HG03342 (cell line): ENCODE results near the gene EFCAB5.
"Not testable (repeated sequence)": the region's sequence is repeated elsewhere in the genome, so short reads cannot be mapped to it uniquely, and the experiment has no call there.

Experiments
- ATAC-seq: cut with Tn5 transposase; IDR thresholded peaks from one replicate; pipeline ENCODE4 v1.9.1; 2021; ENCODE audit warnings: mild to moderate bottlenecking, moderate library complexity; ENCODE audit not compliant: unreplicated experiment

Gene EFCAB5

GRCh38 chr17:30002088-30002487, 60.7 kb downstream of the EFCAB5 start:
- ATAC-seq: no peak

GRCh38 chr17:30005709-30006320, 64.4 kb downstream of the EFCAB5 start:
- no peak for ATAC-seq

DNA sequence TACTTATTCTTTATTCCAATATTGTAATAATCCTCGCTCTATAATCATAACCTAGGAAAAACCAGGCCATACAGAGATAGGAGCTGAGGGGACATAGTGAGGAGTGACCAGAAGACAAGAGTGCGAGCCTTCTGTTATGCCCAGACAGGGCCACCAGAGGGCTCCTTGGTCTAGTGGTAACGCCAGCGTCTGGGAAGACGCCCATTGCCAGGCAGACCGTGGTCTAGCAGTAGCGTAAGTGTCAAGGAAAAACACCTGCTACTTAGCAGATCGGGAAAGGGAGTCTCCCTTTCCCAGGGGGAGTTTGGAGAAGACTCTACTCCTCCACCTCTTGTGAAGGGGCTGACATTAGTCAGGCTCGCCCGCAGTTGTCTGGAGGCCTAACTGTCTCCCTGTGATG, 70.5 kb downstream of the EFCAB5 start:
- not testable (repeated sequence) for ATAC-seq

DNA sequence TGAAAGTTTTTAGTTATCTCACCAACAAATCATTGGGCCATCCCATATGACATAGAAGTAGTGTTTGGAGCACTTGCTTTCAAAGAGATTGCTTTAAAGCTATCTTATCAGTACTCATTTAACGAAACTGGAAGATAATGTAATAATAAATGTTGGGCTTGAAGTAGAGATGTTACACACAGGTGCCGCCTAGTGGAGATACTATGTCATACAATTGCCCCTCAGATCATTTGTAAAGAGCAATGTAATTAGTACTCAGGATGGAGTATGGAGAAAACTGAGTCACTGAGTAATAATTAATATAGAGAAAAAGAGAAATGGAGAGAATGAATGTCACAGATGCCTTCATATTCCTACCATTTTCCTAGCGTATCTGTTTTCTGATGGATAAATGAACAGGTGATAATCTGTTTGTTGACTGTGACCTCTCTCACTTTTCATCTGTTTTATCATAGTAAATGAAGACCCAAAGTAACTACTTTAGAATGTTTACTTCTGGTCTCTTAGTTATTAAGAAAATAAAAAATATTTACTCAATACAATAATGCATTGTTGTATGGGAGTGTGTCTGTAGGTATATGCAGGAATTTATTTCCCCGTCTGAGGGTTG, 80.4 kb downstream of the EFCAB5 start:
- ATAC-seq: no peak

DNA sequence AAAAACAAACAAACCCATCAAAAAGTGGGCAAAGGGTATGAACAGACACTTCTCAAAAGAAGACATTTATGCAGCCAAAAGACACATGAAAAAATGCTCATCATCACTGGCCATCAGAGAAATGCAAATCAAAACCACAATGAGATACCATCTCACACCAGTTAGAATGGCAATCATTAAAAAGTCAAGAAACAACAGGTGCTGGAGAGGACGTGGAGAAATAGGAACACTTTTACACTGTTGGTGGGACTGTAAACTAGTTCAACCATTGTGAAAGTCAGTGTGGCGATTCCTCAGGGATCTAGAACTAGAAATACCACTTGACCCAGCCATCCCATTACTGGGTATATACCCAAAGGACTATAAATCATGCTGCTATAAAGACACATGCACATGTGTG, 83.9 kb downstream of the EFCAB5 start:
- not testable (repeated sequence) for ATAC-seq

GRCh38 chr17:30027676-30028075, 86.2 kb downstream of the EFCAB5 start:
- ATAC-seq: no peak

DNA sequence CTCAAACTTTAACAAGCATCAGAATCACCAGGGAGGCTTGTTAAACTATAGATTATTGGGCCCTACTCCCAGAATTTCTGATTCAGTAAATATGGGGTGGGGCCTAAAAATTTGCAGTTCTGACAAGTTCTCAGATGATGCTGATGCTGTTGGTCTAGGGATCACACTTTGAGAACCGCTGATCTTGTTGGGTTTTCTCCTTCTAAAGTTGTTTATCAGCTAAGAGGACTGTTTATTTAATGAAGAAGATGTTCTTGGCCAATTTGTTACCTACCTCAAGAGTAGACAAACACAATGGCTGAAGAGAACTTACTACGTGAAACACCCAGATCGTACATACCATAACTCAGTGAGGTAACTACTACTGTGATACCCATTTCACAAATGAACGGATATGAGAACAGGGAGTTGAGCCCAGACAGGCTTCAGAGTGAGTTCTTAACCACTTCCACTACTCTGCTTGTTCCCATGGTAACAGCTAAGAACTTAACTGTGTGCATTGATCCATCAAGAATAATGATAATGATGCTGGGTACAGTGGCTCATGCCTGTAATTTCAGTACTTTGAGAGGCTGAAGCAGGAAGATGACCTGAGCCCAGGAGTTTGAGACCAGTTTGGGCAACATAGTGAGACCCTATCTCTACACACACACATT, 89.9 kb downstream of the EFCAB5 start:
- no peak for ATAC-seq

DNA sequence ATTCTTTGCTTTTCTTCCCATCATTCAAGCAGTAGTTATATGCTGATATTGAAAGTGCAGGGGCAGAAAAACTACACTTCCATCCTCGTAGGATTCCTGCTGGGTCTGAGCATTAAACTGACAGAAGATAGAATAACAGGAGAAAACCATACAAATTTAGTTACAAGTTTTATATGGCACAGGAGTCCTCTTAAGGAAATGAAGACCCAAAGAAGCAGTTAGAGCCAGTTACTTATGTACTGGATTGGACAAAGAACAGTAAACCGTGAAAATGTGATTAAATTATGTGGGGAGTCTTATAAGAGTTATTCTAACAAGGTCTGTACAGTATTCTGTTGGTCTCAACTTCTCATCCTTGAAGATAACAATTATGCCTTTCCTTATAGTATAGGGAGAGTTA, 93.9 kb downstream of the EFCAB5 start:
- ATAC-seq: no peak

- not testable (repeated sequence) for ATAC-seq
These were observed 99.5 kb downstream of the EFCAB5 start for GRCh38 chr17:30040719-30041518.

DNA sequence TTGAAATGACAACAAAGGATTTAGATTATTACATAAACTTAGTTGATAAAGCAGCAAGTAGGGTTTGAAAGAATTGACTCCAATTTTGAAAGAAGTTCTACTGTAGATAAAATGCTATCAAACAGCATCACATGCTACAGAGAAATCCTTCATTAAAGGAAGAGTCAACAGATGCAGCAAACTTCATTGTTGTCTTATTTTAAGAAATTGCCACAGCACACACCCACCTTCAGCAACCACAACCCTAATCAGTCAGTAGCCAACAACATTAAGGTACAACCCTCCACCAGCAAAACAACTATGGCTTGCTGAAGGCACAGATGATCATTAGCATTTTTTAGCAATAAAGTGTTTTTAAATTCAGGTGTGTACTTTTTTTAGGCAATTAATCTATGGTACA, 100.1 kb downstream of the EFCAB5 start:
- no peak for ATAC-seq

DNA sequence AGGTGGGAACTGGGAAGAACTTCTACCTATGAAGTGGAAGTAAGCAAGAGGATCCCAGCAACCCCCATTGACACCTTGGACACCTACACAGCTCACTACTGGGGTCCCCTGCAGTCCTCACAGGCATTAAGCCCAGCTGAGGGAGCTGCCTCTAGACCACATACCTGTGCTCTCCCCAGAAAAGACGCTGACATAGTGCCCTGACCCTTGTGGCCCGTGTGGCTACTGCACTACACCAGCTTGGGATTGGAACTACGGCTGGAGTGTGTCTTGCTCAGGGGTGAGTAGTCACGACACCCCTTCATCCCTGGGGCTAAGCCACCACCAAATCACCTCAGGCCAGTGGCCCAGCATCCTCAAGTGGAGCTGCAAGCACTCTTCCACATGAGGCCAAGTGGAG, 120.9 kb downstream of the EFCAB5 start:
- no peak for ATAC-seq

GRCh38 chr17:30064738-30065137, 123.3 kb downstream of the EFCAB5 start:
- no peak for ATAC-seq

DNA sequence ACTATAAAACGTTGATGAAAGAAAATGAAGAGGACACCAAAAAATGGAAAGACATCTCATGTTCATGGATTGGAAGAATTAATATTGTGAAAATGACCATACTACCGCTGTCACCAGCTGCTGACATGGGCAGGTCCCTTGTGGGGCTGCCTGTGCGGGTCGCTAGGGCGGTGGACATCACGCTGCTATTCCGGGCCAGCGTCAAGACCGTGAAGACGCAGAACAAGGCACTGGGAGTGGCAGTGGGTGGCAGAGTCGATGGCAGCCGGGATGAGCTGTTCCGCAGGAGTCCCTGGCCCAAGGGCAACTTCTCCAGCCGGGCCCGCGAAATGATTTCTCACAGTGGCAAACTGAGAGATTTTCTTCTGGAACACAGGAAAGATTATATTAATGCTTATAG, 127.0 kb downstream of the EFCAB5 start:
- ATAC-seq: no peak

- ATAC-seq: no peak
These were observed 132.8 kb downstream of the EFCAB5 start for GRCh38 chr17:30074254-30074653.

GRCh38 chr17:30074730-30075129, 133.3 kb downstream of the EFCAB5 start:
- no peak for ATAC-seq

GRCh38 chr17:30082773-30083172, 141.3 kb downstream of the EFCAB5 start:
- no peak for ATAC-seq

GRCh38 chr17:30084788-30085187, 143.4 kb downstream of the EFCAB5 start:
- no peak for ATAC-seq

- no peak for ATAC-seq
These were observed 145.5 kb downstream of the EFCAB5 start for GRCh38 chr17:30086896-30087295.

GRCh38 chr17:30087431-30087830, 146.0 kb downstream of the EFCAB5 start:
- not testable (repeated sequence) for ATAC-seq

- no peak for ATAC-seq
These were observed 149.8 kb downstream of the EFCAB5 start for GRCh38 chr17:30091121-30091670.

DNA sequence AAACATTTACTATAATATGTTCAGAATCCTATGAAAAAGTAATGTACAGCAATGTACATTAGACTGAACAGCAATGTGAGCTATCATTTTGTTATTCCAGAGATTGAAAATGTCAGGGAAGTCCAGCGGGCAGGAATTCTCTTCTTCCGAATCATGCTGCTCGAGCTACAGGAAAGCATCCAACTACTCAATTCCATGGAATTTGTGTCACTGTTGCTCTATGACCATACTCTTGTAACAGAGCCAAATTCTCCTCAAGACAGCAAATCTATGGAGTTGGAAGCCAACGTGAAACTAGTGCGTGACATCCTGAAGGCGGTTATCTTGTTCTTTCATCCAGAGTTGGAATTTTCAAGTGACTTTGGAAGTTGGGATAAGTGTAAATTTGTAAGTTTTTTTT, 150.3 kb downstream of the EFCAB5 start:
- ATAC-seq: no peak
